SK-N-SH (cell line): ENCODE measurements around the gene COL28A1. TPM values are rescaled to one million over a fixed set of nuclear protein-coding genes. Genes with fewer than 3 reads are reported as not detected.

Experiments used
- CTCF ChIA-PET: fragments of 300-600, 350-600 bp; formaldehyde crosslinking; extraction: SDS; loops from one replicate; lab custom pipeline; 2021; lab: Yijun Ruan, JAX
- POLR2A ChIA-PET: fragments of 350-600 bp; sonication (Branson Sonifier 250); formaldehyde crosslinking; extraction: SDS; loops from one replicate; lab custom pipeline; 2020; ENCODE audit warnings: antibody characterized with exemption, inconsistent platforms; lab: Yijun Ruan, JAX
- DNase-seq: peaks from one replicate; pipeline ENCODE4 v3.0.0; 2012
- H2AFZ ChIP-seq: fragments of 200-600 bp; sonication (generic); 2 replicates; pipeline ENCODE4 v1.8.1; 2016; ENCODE audit warnings: antibody characterized with exemption, mild to moderate bottlenecking, low read depth
- H3F3A ChIP-seq: fragments of 200-600 bp; sonication (generic); replicated peaks from 2 replicates; pipeline ENCODE3; 2016; ENCODE audit warnings: antibody characterized with exemption, mild to moderate bottlenecking; ENCODE audit not compliant: insufficient read depth
- H3K27ac ChIP-seq, 2 experiments: fragments of 200-500 bp in 1 of 2; fragments of 200-600 bp in 1 of 2; sonication (Bioruptor generic) in 1 of 2; sonication (generic), shearing (Covaris generic) in 1 of 2; 2 replicates each; pipeline versions ENCODE4 v1.5.1 to v1.6.1; 2014 to 2016; ENCODE audit warnings: low read depth in 2 of 2, inconsistent platforms in 1 of 2, low read length in 1 of 2, mild to moderate bottlenecking in 1 of 2, mixed read lengths in 1 of 2
- H3K27me3 ChIP-seq: fragments of 200-600 bp; sonication (generic), shearing (Covaris generic); 2 replicates; pipeline ENCODE4 v1.6.1; 2016; ENCODE audit warnings: mixed run types; ENCODE audit not compliant: insufficient read depth
- H3K36me3 ChIP-seq, 2 experiments: fragments of 200-500 bp in 1 of 2; fragments of 200-600 bp in 1 of 2; sonication (Bioruptor generic) in 1 of 2; sonication (generic) in 1 of 2; replicated peaks in 1 of 2; 2 replicates each; pipeline versions ENCODE3 to v1.5.1; 2014 to 2016; ENCODE audit warnings: low read length in 1 of 2, mild to moderate bottlenecking in 1 of 2; ENCODE audit not compliant: insufficient read depth in 2 of 2, control insufficient read depth in 1 of 2
- H3K4me1 ChIP-seq, 2 experiments: fragments of 200-500 bp in 1 of 2; fragments of 200-600 bp in 1 of 2; sonication (Bioruptor generic) in 1 of 2; sonication (generic), shearing (Covaris generic) in 1 of 2; 2 replicates each; pipeline versions ENCODE4 v1.5.1 to v1.6.1; 2014 to 2016; ENCODE audit warnings: low read depth in 1 of 2, low read length in 1 of 2, mixed run types in 1 of 2; ENCODE audit not compliant: insufficient read depth in 2 of 2, control insufficient read depth in 1 of 2
- H3K4me2 ChIP-seq: fragments of 200-600 bp; sonication (generic), shearing (Covaris generic); 2 replicates; pipeline ENCODE4 v1.6.1; 2017; ENCODE audit warnings: mixed run types
- H3K4me3 ChIP-seq, 2 experiments: fragments of 200-500 bp in 1 of 2; fragments of 200-600 bp in 1 of 2; sonication (Bioruptor generic) in 1 of 2; sonication (generic), shearing (Covaris generic) in 1 of 2; 2 replicates each; pipeline versions ENCODE4 v1.5.1 to v1.8.1; 2014 to 2016; ENCODE audit warnings: low read depth in 2 of 2, inconsistent platforms in 1 of 2, low read length in 1 of 2, mild to moderate bottlenecking in 1 of 2, mixed read lengths in 1 of 2, moderate library complexity in 1 of 2
- H3K79me2 ChIP-seq: fragments of 200-600 bp; sonication (generic); 2 replicates; pipeline ENCODE4 v1.8.1; 2017; ENCODE audit warnings: mild to moderate bottlenecking; ENCODE audit not compliant: insufficient read depth
- H3K9ac ChIP-seq: fragments of 200-600 bp; sonication (generic); 2 replicates; pipeline ENCODE4 v1.6.1; 2017; ENCODE audit warnings: mixed run types
- H3K9me2 ChIP-seq: fragments of 200-600 bp; sonication (generic); 2 replicates; pipeline ENCODE4 v1.6.1; 2017; ENCODE audit warnings: mixed run types
- H3K9me3 ChIP-seq: fragments of 200-600 bp; sonication (generic); 2 replicates; pipeline ENCODE4 v1.6.1; 2017; ENCODE audit warnings: mixed run types, mild to moderate bottlenecking, moderate library complexity
- H4K20me1 ChIP-seq: fragments of 200-600 bp; sonication (generic); 2 replicates; pipeline ENCODE4 v1.6.1; 2017; ENCODE audit warnings: mild to moderate bottlenecking, mixed run types; ENCODE audit not compliant: insufficient read depth
- CTCF ChIP-seq: fragments of 200-600 bp; sonication (generic); IDR thresholded peaks from 2 replicates; pipeline ENCODE4 v1.6.1; 2017; ENCODE audit warnings: antibody characterized with exemption, mild to moderate bottlenecking, moderate library complexity
- ELF1 ChIP-seq: IDR thresholded peaks from 2 replicates; pipeline ENCODE4 v1.4.0; 2012
- FOSL2 ChIP-seq: IDR thresholded peaks from 2 replicates; pipeline ENCODE4 v1.4.0; 2012; ENCODE audit warnings: low read depth, mild to moderate bottlenecking, moderate library complexity, borderline replicate concordance
- FOXJ3 ChIP-seq: sonication (generic); formaldehyde crosslinking; IDR thresholded peaks from 2 replicates; pipeline ENCODE4 v1.5.1; 2020; ENCODE audit warnings: mild to moderate bottlenecking, missing genetic modification reagents
- FOXM1 ChIP-seq: IDR thresholded peaks from 2 replicates; pipeline ENCODE4 v1.4.0; 2012; ENCODE audit warnings: low read depth, mild to moderate bottlenecking
- JUND ChIP-seq: IDR thresholded peaks from 2 replicates; pipeline ENCODE4 v1.4.0; 2012
- MEF2A ChIP-seq: IDR thresholded peaks from 2 replicates; pipeline ENCODE4 v1.4.0; 2012; ENCODE audit warnings: low read depth, borderline replicate concordance
- NFIC ChIP-seq: IDR thresholded peaks from 2 replicates; pipeline ENCODE4 v1.4.0; 2012; ENCODE audit warnings: borderline replicate concordance
- NRF1 ChIP-seq: IDR thresholded peaks from 2 replicates; pipeline ENCODE4 v1.6.1; 2012; ENCODE audit warnings: low read depth, mild to moderate bottlenecking, low read length
- PBX3 ChIP-seq: IDR thresholded peaks from 2 replicates; pipeline ENCODE4; 2012
- POLR2AphosphoS5 ChIP-seq: IDR thresholded peaks from 2 replicates; pipeline ENCODE4 v1.6.1; 2012; ENCODE audit warnings: low read depth, low read length
- RAD21 ChIP-seq: IDR thresholded peaks from 2 replicates; pipeline ENCODE4 v1.6.1; 2012; ENCODE audit warnings: mild to moderate bottlenecking, low read length
- RCOR1 ChIP-seq: fragments of 150-350 bp; IDR thresholded peaks from 2 replicates; pipeline ENCODE4 v1.6.1; 2017; ENCODE audit warnings: antibody characterized with exemption, low read length
- RFX5 ChIP-seq: IDR thresholded peaks from 2 replicates; pipeline ENCODE4 v1.6.1; 2012; ENCODE audit warnings: mild to moderate bottlenecking, improper control_type of control experiment, low read length
- SIN3A ChIP-seq: IDR thresholded peaks from 2 replicates; pipeline ENCODE4 v1.6.1; 2012; ENCODE audit warnings: low read depth, mild to moderate bottlenecking, low read length, moderate library complexity, borderline replicate concordance
- TAF1 ChIP-seq: IDR thresholded peaks from 2 replicates; pipeline ENCODE4 v1.6.1; 2012; ENCODE audit warnings: low read depth, mild to moderate bottlenecking, low read length, moderate library complexity, borderline replicate concordance
- TCF12 ChIP-seq: IDR thresholded peaks from 2 replicates; pipeline ENCODE4 v1.4.0; 2012
- TEAD4 ChIP-seq: IDR thresholded peaks from 2 replicates; pipeline ENCODE4 v1.4.0; 2012; ENCODE audit warnings: mild to moderate bottlenecking, borderline replicate concordance; ENCODE audit not compliant: insufficient read depth
- USF2 ChIP-seq: fragments of 150-350 bp; IDR thresholded peaks from 2 replicates; pipeline ENCODE4 v1.6.1; 2017; ENCODE audit warnings: antibody characterized with exemption, low read length, low read depth, borderline replicate concordance
- WGBS: methylation state at CpG from one replicate; pipeline ENCODE4 v1.1.6; 2017; ENCODE audit warnings: low lambda C conversion rate; 5-methylcytosine and 5-hydroxymethylcytosine counted together
- polyA plus RNA-seq, 3 experiments: library from polyadenylated mRNA; depleted of rRNA; stranded (reverse); fragments of >200 nt; gene quantifications; 2 replicates each; pipeline ENCODE4 v1.2.3, GENCODE V29; 2012

COL28A1 gene
- polyA plus RNA-seq, 1 of the 3 experiments (the other 2 are of a cell fraction) = not detected

DNA sequence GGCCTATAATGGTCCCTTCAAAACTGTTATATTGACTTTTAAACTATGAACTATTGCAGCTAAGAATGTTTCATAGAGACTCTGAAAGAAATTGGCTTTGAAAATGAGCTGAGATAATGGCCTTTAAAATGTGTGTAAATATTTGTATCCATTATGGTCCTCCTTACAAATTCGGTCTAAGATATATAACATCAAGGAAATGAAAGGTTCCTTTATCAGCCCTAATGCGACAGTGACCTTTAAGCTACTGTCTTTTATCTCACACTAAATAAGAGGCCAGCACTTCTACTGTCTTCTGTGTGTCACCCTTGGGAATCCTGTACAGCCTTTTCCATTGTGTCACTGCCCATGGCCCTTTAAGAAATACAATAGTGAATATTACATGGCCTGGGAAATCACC, 19.5 kb downstream of the COL28A1 start:
- H3K4me1 ChIP-seq = peaks cover 0 to 10% of the 10 kb centered on the region in 2 experiments; a peak in 2 of 4 replicates
- H3K79me2 ChIP-seq = no peaks in the 10 kb centered on the region
- H3K9me2 ChIP-seq = no peaks in the 10 kb centered on the region
- no peaks in the 10 kb centered on the region for H3F3A ChIP-seq
- H3K36me3 ChIP-seq = no peaks in the 10 kb centered on the region
- POLR2A ChIA-PET = no interaction called here
- H3K9me3 ChIP-seq = no peaks in the 10 kb centered on the region
- DNase-seq = no peak
- no peak overlapping the region for H3K4me3 ChIP-seq
- 73% methylated on average over 2 of the region's 2 CpGs for WGBS
- no peaks in the 10 kb centered on the region for H3K27me3 ChIP-seq
- no peak overlapping the region for H3K27ac ChIP-seq
- H3K4me2 ChIP-seq = no peak overlapping the region
- no peak overlapping the region for H3K9ac ChIP-seq
- TF ChIP-seq POLR2AphosphoS5 = no peak
- TF ChIP-seq PBX3 = no peak
- TF ChIP-seq NFIC = no peak
- TF ChIP-seq USF2 = no peak
- no peak for TF ChIP-seq RAD21
- no peak for TF ChIP-seq TEAD4
- TF ChIP-seq SIN3A = no peak
- TF ChIP-seq RCOR1 = no peak
- TF ChIP-seq NRF1 = no peak
- TF ChIP-seq RFX5 = no peak
- TF ChIP-seq ELF1 = no peak
- TF ChIP-seq FOXJ3 (CRISPR knock-in tag) = no peak
- no peak for TF ChIP-seq FOSL2
- no peak for TF ChIP-seq JUND
- TF ChIP-seq FOXM1 = no peak
- TF ChIP-seq TCF12 = no peak
- no peak for TF ChIP-seq MEF2A
- no peak for TF ChIP-seq TAF1
- no peak for TF ChIP-seq CTCF
- H4K20me1 ChIP-seq = no peaks in the 10 kb centered on the region
- no peak overlapping the region for H2AFZ ChIP-seq
- CTCF ChIA-PET = interaction anchor here (0.7 kb wide), 1 partner anchor 543 kb away, joined by 3 read pairs; no protein-coding TSS in a partner anchor
